Activated CD8-positive, alpha-beta memory T cell treated with anti-CD3 and anti-CD28 coated beads for 48 hours (primary cell): ENCODE data around the gene AFTPH.

ENCODE experiments used
- DNase-seq, 3 experiments: peaks; one replicate each; pipeline ENCODE4 v3.0.0-alpha.2; 2020; ENCODE audit warnings: low read depth in 2 of 3, low spot score in 2 of 3

The AFTPH gene

DNA sequence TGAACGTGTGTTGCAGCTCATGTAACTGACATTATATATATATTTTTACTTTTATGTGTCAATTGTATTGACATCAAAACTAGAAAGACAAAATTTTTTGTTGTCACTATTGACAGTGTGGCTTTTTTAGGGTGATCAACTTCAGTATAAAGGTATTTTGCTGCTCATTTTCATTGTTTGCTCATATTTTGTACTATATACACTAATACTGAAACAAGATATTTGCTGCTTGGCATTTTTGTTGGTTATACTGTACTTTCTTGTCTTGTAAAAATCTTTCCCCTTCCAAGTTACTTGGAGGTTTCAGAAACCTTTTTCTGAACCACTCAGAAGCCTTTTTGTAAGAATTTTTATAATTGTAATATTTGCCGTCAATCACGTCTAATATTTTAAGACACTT, 16.5 kb downstream of the AFTPH start:
- no peak for DNase-seq

DNA sequence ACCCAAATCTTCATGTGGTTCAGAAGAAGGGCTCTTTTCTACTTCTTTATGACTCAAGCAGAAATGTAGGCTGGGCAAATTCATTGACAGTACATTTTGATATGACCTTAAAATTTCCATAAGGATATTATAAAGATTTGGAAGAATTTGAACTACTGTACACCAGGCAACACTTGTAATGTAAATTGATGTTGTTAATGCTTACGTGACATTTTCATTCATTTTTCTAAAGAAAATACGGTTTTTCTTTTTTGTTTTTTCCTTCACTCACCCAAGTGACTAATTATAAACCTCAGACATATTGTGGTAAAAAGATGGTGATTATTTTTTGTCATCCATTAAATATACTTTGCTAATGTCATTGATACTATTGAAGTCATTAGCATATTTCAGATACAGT, 17.4 kb downstream of the AFTPH start:
- no peak for DNase-seq

DNA sequence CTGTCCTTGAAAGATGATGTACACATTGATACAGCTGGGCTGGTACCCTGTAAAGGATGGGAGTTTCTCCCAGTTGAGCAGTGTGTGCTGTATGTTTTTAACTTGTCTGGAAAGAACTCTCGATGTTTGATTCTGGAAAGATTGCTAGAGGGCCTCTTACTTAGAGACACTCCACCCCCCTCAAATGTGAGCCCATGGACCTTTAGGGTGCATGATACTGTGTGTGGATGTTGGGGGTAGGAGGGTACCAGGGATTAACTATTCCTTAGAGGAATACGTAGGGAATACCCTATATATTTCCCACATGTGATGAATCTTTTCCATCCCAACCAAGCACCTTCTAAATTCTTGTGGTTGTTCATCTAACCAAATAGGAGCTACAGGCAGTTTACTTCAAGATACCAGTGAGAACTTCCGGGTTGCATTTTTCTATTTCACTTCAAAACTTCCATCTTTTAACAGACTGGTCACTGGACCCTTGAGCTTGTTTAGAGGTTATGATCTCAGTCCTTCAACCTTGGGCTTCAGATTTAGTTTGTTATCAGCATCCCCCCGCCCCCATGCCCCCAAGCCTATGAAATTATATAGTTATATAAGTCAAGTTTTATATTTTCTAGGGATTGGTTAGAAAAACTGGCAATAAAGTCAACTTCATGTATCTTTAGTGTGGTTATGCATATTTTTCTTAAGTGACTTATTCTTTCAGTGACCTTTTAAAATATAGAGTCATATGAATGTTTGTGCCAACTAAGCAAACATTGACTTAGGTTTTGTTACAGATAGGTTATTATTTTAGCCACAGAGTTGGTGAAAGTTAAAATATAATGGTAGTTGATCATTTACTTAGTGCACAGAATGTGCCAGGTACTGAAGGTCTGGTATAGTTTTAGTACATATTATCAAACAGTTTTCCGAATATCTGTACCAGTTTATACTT, 18.2 kb downstream of the AFTPH start:
- no peak for DNase-seq

DNA sequence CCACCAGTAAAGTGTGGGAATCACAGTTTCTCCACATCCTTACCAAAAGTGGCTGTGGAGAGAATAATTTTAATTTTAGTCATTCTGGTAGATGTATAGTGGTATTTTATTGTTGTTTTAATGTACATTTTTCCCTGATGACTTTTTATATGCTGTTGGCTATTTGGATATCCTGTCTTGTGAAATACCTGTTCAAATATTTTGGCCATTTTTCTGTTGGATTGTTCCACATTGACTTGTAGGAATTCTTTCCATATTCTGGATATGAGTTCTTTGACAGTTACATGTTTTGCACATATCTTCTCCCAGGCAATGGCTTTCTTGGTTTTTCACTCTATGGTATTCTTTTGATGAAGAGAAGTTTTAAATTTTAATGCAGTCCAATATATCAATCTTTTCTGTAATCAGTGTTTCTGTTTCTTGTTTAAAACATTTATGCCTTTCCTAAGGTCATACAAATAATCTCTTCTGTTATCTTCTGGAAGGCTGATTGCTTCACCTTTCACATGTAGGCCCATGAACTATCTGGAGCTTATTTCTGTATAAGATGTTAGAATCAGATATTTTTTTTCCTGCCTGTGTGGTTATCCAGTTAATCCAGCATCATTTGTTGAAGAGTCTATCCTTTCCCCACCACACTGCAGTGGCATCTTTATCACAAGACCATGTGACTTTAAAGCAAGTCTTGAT, 19.0 kb downstream of the AFTPH start:
- no peak for DNase-seq

DNA sequence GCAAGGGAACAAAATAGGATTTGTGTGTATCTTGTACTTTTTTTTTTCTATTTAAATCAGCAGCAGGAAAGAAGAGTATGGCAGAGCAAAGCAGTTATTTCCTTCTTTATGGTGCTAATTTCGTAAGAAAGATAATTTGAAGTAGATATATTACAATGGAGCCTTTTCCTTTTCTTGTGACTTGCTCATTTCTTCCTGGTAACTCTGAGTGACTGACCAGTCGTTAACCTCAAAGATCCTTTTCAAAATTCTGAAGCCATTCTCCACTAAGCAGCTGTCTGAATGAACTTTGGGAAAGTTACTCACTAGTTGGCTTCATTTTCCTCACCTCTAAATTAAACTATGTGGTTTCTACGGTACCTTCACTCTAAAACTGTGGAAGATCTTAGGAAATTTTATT, 24.6 kb downstream of the AFTPH start:
- no peak for DNase-seq

DNA sequence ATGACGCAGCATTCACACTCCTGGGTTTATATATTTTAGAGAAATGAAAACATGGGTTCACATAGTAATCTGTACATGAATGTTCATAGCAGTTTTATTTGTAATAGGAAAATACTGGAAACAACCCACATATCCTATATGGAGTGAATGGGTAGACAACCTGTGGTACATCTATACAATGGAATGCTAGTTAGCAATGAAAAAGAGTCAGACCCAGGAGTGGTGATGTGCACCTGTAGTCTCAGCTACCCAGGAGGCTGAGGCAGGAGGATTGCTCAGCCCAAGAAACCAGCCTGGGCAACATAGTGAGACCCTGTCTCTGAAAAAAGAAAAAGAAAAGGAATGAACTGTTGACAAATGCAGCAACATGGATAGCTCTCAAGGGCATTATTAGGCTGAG, 25.9 kb downstream of the AFTPH start:
- DNase-seq = no peak

DNA sequence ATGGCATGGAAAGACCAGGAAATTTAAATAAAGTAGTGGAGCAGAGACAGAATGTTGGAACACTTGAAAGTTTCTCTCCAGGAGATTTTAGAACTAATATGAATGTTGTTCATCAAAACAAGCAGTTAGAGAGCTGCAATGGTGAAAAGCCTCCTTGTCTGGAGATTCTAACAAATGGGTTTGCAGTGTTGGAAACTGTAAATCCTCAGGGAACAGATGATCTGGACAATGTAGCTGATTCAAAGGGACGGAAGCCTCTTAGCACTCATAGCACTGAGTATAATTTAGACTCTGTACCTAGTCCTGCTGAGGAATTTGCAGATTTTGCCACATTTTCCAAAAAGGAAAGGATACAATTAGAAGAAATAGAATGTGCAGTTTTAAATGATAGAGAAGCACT, 27.7 kb downstream of the AFTPH start:
- DNase-seq = no peak

DNA sequence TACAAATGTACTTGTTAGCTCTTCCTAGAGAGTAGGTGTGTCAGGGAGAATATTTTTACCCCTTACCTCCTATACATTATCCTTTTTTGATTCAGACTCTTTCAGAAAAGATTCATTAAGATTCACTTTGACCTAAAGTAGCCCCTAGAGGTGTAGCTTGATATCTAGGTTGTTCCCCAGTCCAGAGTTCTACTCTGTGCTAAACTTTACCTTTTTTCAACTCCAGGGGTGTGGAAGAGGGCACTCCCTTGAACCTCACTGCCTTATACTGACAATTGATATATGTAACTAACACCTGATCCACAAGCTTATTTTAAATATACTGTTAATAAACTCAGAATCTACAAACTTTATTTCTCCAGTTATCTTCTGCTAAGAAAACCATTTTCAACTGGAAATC, 30.0 kb downstream of the AFTPH start:
- DNase-seq = no peak

DNA sequence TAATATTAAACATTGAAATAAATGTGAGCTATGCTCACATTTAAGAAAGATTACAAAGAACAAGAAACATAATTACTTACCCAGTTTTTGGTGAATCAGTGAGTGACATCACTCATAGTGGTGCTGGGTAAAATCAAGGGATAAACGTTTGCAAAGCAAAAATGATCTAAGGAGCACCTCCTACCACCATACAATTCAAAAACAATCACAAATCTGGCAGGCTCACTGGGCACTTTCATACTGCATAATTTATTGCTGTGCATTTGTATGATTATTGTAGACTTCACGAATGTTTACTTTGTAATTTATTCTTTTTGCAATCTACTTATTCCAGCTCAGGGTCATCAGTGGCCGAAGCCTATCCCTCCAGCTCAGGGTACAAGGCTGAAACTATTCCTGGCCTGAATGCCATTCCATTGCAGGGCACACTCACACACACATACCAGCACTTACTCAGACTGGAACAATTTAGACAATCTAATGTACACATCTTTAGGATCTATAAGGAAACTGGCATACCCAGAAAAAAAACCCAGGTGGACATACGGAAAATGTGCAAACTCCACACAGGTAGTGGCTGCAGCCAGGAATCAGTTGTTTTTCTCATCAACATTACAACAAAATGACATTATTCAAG, 34.4 kb downstream of the AFTPH start:
- DNase-seq = no peak

DNA sequence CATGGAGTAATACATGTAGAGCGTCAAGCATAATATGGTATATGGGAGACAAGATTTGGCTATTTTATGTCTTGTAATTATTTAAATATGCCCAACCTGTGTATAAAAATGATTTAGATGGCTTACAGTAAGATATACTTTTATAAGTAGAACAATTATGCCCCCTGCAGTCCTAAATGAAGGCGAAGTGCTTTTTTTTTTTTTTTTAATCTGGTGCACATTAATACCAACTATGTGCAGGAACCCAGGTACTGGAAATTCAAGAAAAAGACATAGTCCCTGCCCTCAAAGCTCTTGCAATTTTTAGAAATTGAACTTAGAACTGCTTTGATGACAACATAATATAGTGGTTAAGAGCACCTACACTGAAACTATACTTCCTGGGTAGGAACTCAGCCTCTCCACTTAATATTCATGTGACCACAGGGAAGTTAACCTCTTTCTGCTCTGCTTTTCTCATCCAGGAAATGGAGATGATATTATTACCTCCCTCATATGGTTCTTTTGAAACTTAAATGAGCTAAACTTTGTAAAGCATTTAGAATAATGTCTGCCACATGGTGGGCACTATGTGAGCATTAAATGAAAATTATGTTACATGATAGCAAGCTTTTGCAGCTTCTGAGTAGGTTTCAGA, 38.1 kb downstream of the AFTPH start:
- no peak for DNase-seq

DNA sequence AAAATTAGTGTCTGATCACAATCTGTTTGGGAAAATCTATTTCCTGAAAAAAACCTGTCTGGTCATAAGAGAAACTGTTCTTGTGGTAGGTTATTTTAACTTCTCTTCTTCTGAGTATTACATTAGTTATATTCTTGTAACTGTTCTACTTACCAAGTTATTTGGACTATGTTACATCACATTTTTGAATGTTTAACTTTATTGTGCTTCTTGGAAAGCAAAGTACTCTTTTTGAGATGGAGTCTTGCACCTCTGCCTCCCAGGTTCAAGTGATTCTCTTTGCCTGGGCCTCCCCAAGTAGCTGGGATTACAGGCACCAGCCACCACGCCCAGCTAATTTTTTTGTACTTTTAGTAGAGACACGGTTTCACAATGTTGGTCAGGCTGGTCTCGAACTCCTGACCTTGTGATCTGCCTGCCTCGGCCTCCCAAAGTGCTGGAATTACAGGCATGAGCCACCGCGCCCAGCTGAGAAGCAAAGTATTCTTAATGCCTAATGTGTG, 39.4 kb downstream of the AFTPH start:
- no peak for DNase-seq

DNA sequence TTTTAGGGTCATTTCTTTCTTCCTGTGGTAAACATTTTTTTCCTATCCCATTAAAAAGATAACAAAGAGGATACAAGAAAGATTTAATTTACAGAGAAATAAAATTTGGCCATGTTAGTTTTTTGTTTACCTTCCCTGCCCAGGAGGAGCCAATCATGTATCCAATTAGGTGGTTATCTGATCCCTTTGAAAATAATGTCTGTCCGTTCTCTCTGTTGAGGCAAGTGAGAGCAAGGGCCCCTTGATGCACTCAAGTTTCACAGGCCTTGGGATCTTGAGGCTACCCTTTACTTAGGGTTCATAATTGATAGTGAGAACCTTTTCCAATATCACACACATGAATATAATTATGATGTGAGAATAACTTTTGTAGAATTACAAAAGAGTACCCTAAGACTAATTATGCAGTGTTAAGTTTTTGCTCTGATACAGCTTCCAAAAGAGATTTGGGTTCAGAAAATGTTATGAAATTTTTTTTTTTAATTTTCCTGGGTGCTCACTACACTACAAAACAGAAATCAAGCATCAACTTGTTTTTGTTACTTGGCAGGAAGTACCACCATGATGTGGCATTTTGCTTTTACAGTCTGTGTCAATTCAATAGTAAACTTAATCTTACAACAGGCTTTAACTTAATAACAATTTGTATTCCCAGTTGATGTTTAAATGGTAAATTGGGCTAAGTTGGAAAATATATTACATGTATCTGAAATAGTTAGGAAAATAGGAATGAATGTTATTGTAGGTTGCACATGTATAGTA, 42.0 kb downstream of the AFTPH start:
- DNase-seq = no peak

DNA sequence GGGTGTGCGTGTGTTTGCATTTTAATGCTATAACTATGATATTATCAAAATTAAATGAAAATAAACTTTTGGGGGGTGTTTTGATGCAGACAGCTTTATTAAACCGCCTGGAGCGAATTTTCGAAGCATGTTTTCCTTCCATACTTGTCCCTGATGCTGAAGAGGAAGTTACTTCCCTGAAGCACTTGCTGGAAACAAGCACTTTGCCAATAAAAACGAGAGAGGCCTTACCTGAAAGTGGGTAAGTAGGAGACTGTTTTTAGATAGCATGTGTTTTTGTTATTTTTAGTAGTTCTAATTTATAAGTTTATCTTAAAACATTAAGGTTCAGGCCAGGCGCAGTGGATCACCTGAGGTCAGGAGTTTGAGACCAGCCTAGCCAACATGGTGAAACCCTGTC, 43.3 kb downstream of the AFTPH start:
- no peak for DNase-seq

DNA sequence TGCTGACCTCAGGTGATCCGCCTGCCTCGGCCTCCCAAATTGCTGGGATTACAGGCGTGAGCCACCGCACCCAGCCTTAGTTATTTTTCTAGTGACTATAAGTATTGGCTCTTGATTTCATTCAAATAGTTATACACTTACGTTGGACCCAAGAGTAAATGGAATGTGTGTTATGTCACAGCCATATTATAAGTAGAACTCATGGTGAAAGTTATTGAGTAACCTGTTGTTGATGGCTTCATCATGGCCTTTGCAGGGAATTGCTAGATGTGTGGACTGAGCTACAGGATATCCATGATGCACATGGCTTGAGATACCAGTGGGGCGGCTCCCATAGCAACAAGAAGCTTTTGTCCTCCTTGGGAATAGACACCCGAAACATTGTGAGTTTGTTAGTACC, 44.7 kb downstream of the AFTPH start:
- DNase-seq = no peak

DNA sequence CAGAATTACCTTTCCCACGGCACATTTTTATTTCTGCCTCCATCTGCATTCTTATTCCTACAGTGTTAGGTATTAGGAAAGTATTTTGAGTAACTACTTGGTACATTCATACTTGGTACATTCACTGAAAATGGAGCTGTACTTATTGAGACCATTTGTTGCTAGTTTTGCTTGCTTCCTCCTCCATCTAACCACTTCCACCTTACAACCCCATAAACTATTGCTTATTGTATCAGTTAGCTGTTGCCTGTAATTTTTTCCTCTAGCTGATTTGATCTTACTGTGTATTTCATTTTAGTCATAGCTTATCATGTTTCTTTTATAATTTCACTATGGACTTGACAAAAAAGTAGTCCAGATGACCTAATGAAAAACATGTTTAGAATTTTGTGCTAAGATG, 50.7 kb downstream of the AFTPH start:
- DNase-seq = no peak

DNA sequence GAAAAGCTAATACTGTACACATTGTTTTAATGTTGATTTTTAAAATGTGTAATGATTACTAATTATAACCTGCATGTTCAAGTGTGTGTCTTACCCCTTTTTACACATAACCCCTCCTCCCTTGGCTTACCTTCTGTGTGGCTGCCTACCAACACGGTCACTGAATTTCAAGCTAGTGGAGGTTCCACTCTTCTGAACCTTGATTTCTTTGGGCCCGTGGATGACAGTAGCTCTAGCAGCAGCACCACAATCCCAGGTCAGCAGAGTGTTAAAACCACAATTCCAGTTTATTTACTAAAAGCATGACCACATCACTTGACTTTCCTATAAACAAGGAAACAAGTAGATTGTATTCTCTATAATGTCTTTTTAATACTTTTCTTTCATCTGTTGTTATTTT, 56.9 kb downstream of the AFTPH start:
- DNase-seq = no peak

DNA sequence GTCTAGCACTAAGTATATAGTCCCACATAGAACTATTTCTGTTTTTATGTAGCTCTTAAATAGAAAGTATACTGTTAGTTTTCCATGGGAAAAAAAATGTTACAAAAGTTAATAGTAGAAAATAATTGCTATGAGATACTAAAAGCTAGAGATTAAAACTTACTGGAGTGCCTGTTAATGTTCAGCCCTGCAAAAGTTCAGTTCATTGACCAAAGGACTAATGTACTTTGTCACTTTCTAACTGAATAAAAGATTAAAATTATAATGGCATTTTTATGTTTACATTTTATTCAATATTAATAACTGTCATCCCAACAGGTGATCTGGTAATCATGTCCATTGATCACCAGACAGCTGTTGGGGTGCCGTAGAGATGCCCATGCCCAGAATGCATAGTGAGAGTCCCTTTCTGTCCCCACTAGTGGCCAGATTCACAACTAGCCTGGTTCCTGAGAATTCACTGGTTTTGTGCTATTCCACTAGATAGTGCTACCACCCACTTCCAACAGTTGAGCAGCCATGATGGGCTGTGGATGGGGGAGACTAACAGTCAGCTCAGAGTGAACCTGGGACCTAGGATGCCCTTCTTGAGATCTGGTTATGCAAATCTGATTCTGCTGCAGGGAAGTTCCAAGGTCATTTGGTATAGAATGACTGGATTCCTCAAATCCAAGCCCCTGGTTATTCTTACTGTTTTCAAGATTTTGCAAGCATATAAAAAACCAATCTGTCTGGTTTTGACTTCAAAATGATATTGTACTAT, 57.8 kb downstream of the AFTPH start:
- DNase-seq = no peak

DNA sequence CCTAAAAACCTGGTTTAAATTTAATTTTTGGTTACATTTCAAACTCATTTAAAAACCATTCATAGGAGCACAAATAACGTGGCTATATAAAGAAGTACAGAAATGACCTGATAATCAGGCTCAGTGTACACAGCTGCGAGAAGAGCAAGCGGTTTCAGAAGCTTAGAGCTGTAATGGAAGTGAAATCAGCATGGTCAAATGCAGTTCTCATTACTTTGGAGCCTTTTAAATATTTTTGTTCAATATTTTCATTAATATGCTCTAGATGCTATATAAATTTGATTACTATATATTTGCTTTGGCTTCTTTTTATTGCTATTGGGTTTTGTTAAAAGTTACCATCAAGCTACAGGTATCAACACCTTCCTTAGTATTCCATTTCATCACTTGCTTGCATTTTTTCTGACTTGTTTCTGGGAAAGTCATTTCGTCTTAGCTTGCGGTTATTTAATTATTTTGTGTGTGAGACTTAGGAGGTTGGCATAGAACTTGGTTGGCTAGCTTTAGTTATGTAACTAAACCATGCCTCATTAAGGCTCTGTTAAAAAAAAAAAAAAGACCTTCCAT, 58.7 kb downstream of the AFTPH start:
- no peak for DNase-seq

DNA sequence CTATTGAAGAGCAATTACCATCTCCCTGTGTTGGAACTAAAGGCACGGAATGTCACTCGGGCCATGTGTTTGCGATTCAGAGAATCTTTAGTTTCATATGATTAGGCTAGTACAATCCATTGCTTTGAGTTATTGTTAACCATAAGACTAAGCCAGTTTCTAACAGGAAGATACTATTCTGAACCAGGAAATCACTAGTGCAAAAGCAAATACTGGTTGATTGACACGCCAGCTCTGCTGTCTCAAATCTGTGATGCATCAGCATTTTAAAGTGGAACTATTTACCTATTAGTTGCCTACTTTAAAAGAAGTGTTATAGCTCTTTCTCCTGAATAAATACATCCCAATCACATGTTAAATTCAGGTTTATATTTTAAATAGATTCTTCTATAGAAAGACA, 61.9 kb downstream of the AFTPH start:
- DNase-seq = no peak
